ENCODE results near the gene ALX3. TPM values are rescaled to one million over a fixed set of nuclear protein-coding genes. Genes with fewer than 3 reads are reported as not detected.

Gene ALX3
- polyA plus RNA-seq, 3 donors: not detected

DNA sequence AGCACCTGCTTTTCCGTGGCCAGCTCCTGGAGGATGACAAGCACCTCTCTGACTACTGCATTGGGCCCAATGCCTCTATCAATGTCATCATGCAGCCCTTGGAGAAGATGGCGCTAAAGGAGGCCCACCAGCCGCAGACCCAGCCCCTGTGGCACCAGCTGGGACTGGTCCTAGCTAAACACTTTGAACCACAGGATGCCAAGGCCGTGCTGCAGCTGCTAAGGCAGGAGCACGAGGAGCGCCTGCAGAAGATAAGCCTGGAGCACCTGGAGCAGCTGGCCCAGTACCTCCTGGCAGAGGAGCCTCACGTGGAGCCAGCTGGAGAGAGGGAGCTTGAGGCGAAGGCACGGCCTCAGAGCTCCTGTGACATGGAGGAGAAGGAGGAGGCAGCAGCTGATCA is 42.2 kb upstream of the ALX3 start:
- Histone ChIP-seq H2AFZ (ENCODE audit: insufficient read depth, low read depth, low read length, poor library complexity, severe bottlenecking) (no peak overlapping the region), H3K9me3 (replicated peaks in 1 of 2; ENCODE audit: control insufficient read depth in 1 of 2, insufficient read depth in 1 of 2, low read length in 2 of 2) (no peaks in the 10 kb centered on the region), H3K27me3 (ENCODE audit: control insufficient read depth in 2 of 2, insufficient read depth in 2 of 2, low read length in 2 of 2) (peaks cover 0 to 7% of the 10 kb centered on the region in 2 donors), H3K4me1 (ENCODE audit: control insufficient read depth in 1 of 2, insufficient read depth in 2 of 2, low read length in 2 of 2) (no peaks in the 10 kb centered on the region), H4K20me1 (ENCODE audit: insufficient read depth, low read length) (no peaks in the 10 kb centered on the region), H3K36me3 (replicated peaks in 1 of 2; ENCODE audit: control insufficient read depth in 1 of 2, insufficient read depth in 2 of 2, low read length in 2 of 2) (no peaks in the 10 kb centered on the region), H3K9ac (ENCODE audit: insufficient read depth, low read length, poor library complexity, severe bottlenecking) (no peak overlapping the region), H3K27ac (ENCODE audit: low read depth in 1 of 2, low read length in 2 of 2) (no peak overlapping the region), H3K4me3 (replicated peaks in 1 of 3; ENCODE audit: low read depth in 2 of 3, low read length in 3 of 3) (no peak overlapping the region), H3K79me2 (ENCODE audit: insufficient read depth, low read length) (no peaks in the 10 kb centered on the region), H3K4me2 (replicated peaks; ENCODE audit: extremely low read depth, low read length, poor library complexity, severe bottlenecking) (no peak overlapping the region)
- Mint-ChIP-seq H3K4me3 (no peak overlapping the region), H3K27ac (peak overlapping the region in 1 of 7 donors; percentile 41), H3K36me3 (no peaks in the 10 kb centered on the region), H3K27me3 (ENCODE audit: low read depth in 3 of 3) (peaks cover 29 to 30% (median 29%) of the 10 kb centered on the region in 3 donors), H3K9me3 (peaks cover 0 to 3% (median 0%) of the 10 kb centered on the region in 7 donors), H3K4me1 (no peaks in the 10 kb centered on the region)
- TF ChIP-seq, protein P1, sequence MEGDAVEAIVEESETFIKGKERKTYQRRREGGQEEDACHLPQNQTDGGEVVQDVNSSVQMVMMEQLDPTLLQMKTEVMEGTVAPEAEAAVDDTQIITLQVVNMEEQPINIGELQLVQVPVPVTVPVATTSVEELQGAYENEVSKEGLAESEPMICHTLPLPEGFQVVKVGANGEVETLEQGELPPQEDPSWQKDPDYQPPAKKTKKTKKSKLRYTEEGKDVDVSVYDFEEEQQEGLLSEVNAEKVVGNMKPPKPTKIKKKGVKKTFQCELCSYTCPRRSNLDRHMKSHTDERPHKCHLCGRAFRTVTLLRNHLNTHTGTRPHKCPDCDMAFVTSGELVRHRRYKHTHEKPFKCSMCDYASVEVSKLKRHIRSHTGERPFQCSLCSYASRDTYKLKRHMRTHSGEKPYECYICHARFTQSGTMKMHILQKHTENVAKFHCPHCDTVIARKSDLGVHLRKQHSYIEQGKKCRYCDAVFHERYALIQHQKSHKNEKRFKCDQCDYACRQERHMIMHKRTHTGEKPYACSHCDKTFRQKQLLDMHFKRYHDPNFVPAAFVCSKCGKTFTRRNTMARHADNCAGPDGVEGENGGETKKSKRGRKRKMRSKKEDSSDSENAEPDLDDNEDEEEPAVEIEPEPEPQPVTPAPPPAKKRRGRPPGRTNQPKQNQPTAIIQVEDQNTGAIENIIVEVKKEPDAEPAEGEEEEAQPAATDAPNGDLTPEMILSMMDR (IDR thresholded peaks at IDR 0.05): no peak
- no peak for DNase-seq
- intact Hi-C loops (cut with micrococcal nuclease): no loop called here
- WGBS (ENCODE audit: insufficient coverage): 88% methylated on average over 8 of the region's 9 CpGs

DNA sequence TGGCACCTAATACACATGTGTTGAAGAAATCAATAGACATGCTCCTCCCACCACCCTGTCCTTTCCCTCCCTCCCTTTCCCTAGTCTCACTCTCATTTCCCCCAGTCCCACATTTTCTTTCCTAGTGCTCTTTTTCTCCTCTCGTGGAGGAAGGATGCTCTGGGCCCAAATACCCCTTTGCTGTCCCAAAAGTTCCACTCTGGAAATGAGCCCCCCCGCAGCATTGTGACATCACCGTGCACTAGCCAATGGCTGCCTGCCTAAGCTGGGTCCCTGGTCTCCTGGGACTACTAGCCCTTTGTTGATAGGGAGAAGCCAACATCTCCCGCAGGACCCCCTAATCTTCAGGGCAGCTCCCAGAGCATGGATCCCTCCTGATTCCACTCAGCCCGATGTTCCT is 41.7 kb upstream of the ALX3 start, which contains the start of gene UBL4B:
Gene UBL4B (plus strand): TSS at position 301 of the 400 bp plus-strand sequence. CDS start 92 bp downstream, at position 393.
- no peaks in the 10 kb centered on the region for H3K36me3 ChIP-seq (replicated peaks in 1 of 2; ENCODE audit: control insufficient read depth in 1 of 2, insufficient read depth in 2 of 2, low read length in 2 of 2)
- TF ChIP-seq, protein P1 (IDR thresholded peaks at IDR 0.05): no peak
- DNase-seq: no peak
- H3K79me2 ChIP-seq (ENCODE audit: insufficient read depth, low read length): no peaks in the 10 kb centered on the region
- H3K4me2 ChIP-seq (replicated peaks; ENCODE audit: extremely low read depth, low read length, poor library complexity, severe bottlenecking): no peak within 1 kb of the TSS
- intact Hi-C loops (cut with micrococcal nuclease): no loop called here
- no peaks in the 10 kb centered on the region for H3K36me3 Mint-ChIP-seq
- 88% methylated on average over 4 of the region's 5 CpGs for WGBS (ENCODE audit: insufficient coverage)
- no peak within 1 kb of the TSS for H3K27ac ChIP-seq (ENCODE audit: low read depth in 1 of 2, low read length in 2 of 2)
- H4K20me1 ChIP-seq (ENCODE audit: insufficient read depth, low read length): no peaks in the 10 kb centered on the region
- no peaks in the 10 kb centered on the region for H3K4me1 Mint-ChIP-seq
- peaks cover 0 to 3% (median 0%) of the 10 kb centered on the region in 7 donors for H3K9me3 Mint-ChIP-seq
- no peaks in the 10 kb centered on the region for H3K9me3 ChIP-seq (replicated peaks in 1 of 2; ENCODE audit: control insufficient read depth in 1 of 2, insufficient read depth in 1 of 2, low read length in 2 of 2)
- no peak within 1 kb of the TSS for H3K4me3 Mint-ChIP-seq
- H3K27me3 Mint-ChIP-seq (ENCODE audit: low read depth in 3 of 3): peaks cover 30 to 32% (median 31%) of the 10 kb centered on the region in 3 donors
- H3K27ac Mint-ChIP-seq: peak within 1 kb of the TSS in 2 of 7 donors; percentile 24 to 41
- H3K9ac ChIP-seq (ENCODE audit: insufficient read depth, low read length, poor library complexity, severe bottlenecking): no peak within 1 kb of the TSS
- no peak within 1 kb of the TSS for H2AFZ ChIP-seq (ENCODE audit: insufficient read depth, low read depth, low read length, poor library complexity, severe bottlenecking)
- H3K4me3 ChIP-seq (replicated peaks in 1 of 3; ENCODE audit: low read depth in 2 of 3, low read length in 3 of 3): no peak within 1 kb of the TSS
- peaks cover 0 to 7% of the 10 kb centered on the region in 2 donors for H3K27me3 ChIP-seq (ENCODE audit: control insufficient read depth in 2 of 2, insufficient read depth in 2 of 2, low read length in 2 of 2)
- no peaks in the 10 kb centered on the region for H3K4me1 ChIP-seq (ENCODE audit: control insufficient read depth in 1 of 2, insufficient read depth in 2 of 2, low read length in 2 of 2)
